ENCODE results near the gene SLC17A9. TPM values are rescaled to one million over a fixed set of nuclear protein-coding genes. Genes with fewer than 3 reads are reported as not detected.

Gene SLC17A9
- total RNA-seq, 2 experiments from 2014 or later = 17.4 to 20.6 TPM

Other genes starting within 250 kb of the SLC17A9 start
- gene NTSR1, start 243.9 kb upstream of the SLC17A9 start, total RNA-seq = not detected
- 1 to 10 TPM; 7.3 to 8.0 TPM for gene MRGBP, start 156.2 kb upstream of the SLC17A9 start, total RNA-seq
- 10 to 100 TPM; 23.7 to 24.6 TPM for gene OGFR, start 147.9 kb upstream of the SLC17A9 start, total RNA-seq
- gene COL9A3, start 135.7 kb upstream of the SLC17A9 start, total RNA-seq = not detected
- 1 to 10 TPM; 5.4 to 5.5 TPM for gene TCFL5, start 90.9 kb upstream of the SLC17A9 start, total RNA-seq
- 10 to 100 TPM; 49.5 to 50.3 TPM for gene DIDO1, start 26.2 kb upstream of the SLC17A9 start, total RNA-seq
- 10 to 100 TPM; 32.7 to 34.0 TPM for gene GID8, start 14.6 kb upstream of the SLC17A9 start, total RNA-seq
- not detected for gene BHLHE23, start 54.3 kb downstream of the SLC17A9 start, total RNA-seq

All from activated naive CD4-positive, alpha-beta T cell treated with anti-CD3 and anti-CD28 coated beads for 36 hours (primary cell).